Fibroblast of skin of scalp (primary cell): ENCODE data around the gene NACC2.

ENCODE experiments used
- DNase-seq: peaks from one replicate; pipeline ENCODE4 v3.0.0-alpha.2; 2013

The NACC2 gene

GRCh38 chr9:136054798-136055714 lies 40.0 kb downstream of the NACC2 start:
- no peak for DNase-seq

- DNase-seq = no peak
Observed at GRCh38 chr9:136054146-136054545, 40.9 kb downstream of the NACC2 start.

GRCh38 chr9:136053757-136054142 lies 41.3 kb downstream of the NACC2 start:
- no peak for DNase-seq

GRCh38 chr9:136052991-136053756 lies 41.9 kb downstream of the NACC2 start:
- peak; percentile 11 for DNase-seq

GRCh38 chr9:136052472-136052880 lies 42.6 kb downstream of the NACC2 start:
- no peak for DNase-seq

- DNase-seq = peak; percentile 98
Observed at GRCh38 chr9:136051837-136052471, 43.1 kb downstream of the NACC2 start.

GRCh38 chr9:136051453-136051836 lies 43.6 kb downstream of the NACC2 start:
- DNase-seq = peak; percentile 10

GRCh38 chr9:136050701-136051452 lies 44.2 kb downstream of the NACC2 start:
- DNase-seq = peak; percentile 19

- DNase-seq = no peak
Observed at GRCh38 chr9:136050266-136050700, 44.8 kb downstream of the NACC2 start.

GRCh38 chr9:136049491-136050265 lies 45.4 kb downstream of the NACC2 start:
- no peak for DNase-seq

GRCh38 chr9:136048560-136049411 lies 46.3 kb downstream of the NACC2 start:
- no peak for DNase-seq

- no peak for DNase-seq
Observed at GRCh38 chr9:136047775-136048559, 47.1 kb downstream of the NACC2 start.

GRCh38 chr9:136047076-136047774 lies 47.9 kb downstream of the NACC2 start:
- DNase-seq = no peak

GRCh38 chr9:136046554-136046920 lies 48.6 kb downstream of the NACC2 start:
- no peak for DNase-seq

- DNase-seq = peak; percentile 53
Observed at GRCh38 chr9:136045595-136046553, 49.2 kb downstream of the NACC2 start.

GRCh38 chr9:136044971-136045594 lies 50.0 kb downstream of the NACC2 start:
- no peak for DNase-seq

- no peak for DNase-seq
Observed at GRCh38 chr9:136044207-136044970, 50.7 kb downstream of the NACC2 start.
